ENCODE data around the gene TUBB2A. TPM values are rescaled to one million over a fixed set of nuclear protein-coding genes. Genes with fewer than 3 reads are reported as not detected.
"Not testable (repeated sequence)": the region's sequence is repeated elsewhere in the genome, so short reads cannot be mapped to it uniquely, and the experiment has no call there.

Gene TUBB2A
- total and polyA plus RNA-seq, 2 donors from 2014 or later, result 49.8 to 80.9 TPM

DNA sequence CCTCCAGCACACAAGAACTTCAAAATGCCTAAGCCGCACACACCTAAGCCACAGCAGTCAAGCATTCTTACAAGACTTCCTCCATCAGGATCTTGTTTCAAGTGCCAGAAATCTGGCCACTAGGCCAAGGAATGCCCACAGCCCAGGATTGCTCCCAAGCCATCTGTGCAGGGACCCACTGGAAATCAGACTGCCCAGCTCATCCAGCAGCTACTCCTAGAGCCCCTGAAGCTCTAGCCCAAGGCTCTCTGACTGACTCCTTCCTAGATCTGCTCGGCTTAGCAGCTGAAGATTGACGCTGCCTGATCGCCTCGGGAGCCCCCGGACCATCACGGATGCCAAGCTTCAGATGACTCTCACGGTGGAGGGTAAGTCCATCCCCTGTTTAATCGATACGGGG, 10.7 kb upstream of the TUBB2A start:
- H3K36me3 ChIP-seq (ENCODE audit: control insufficient read depth in 2 of 3, insufficient read depth in 3 of 3, low read length in 3 of 3); H3K27ac ChIP-seq (ENCODE audit: low read depth in 2 of 2, low read length in 2 of 2); FAIRE-seq; H3K9ac ChIP-seq (ENCODE audit: low read length in 3 of 3); H3K27me3 ChIP-seq (ENCODE audit: control insufficient read depth, insufficient read depth, low read length); H3K4me1 ChIP-seq (ENCODE audit: control insufficient read depth in 2 of 3, insufficient read depth in 2 of 3, low read depth in 1 of 3, low read length in 3 of 3); H3K9me3 ChIP-seq (ENCODE audit: control insufficient read depth in 2 of 3, insufficient read depth in 1 of 3, low read length in 3 of 3); DNase-seq; H3K4me3 ChIP-seq (ENCODE audit: low read length in 3 of 3): not testable (repeated sequence)
- intact Hi-C loops (cut with DNase I), result loop anchor here (10.0 kb wide), 1 partner anchor 77 kb away; no protein-coding TSS in a partner anchor

GRCh38 chr6:3166535-3167225, 9.3 kb upstream of the TUBB2A start:
- H3K9me3 ChIP-seq (ENCODE audit: control insufficient read depth in 2 of 3, insufficient read depth in 1 of 3, low read length in 3 of 3); H3K27me3 ChIP-seq (ENCODE audit: control insufficient read depth, insufficient read depth, low read length); H3K27ac ChIP-seq (ENCODE audit: low read depth in 2 of 2, low read length in 2 of 2); H3K4me3 ChIP-seq (ENCODE audit: low read length in 3 of 3); H3K9ac ChIP-seq (ENCODE audit: low read length in 3 of 3); H3K4me1 ChIP-seq (ENCODE audit: control insufficient read depth in 2 of 3, insufficient read depth in 2 of 3, low read depth in 1 of 3, low read length in 3 of 3); FAIRE-seq; H3K36me3 ChIP-seq (ENCODE audit: control insufficient read depth in 2 of 3, insufficient read depth in 3 of 3, low read length in 3 of 3); DNase-seq: not testable (repeated sequence)
- intact Hi-C loops (cut with DNase I), result loop anchor here (10.0 kb wide), 1 partner anchor 78 kb away; no protein-coding TSS in a partner anchor

DNA sequence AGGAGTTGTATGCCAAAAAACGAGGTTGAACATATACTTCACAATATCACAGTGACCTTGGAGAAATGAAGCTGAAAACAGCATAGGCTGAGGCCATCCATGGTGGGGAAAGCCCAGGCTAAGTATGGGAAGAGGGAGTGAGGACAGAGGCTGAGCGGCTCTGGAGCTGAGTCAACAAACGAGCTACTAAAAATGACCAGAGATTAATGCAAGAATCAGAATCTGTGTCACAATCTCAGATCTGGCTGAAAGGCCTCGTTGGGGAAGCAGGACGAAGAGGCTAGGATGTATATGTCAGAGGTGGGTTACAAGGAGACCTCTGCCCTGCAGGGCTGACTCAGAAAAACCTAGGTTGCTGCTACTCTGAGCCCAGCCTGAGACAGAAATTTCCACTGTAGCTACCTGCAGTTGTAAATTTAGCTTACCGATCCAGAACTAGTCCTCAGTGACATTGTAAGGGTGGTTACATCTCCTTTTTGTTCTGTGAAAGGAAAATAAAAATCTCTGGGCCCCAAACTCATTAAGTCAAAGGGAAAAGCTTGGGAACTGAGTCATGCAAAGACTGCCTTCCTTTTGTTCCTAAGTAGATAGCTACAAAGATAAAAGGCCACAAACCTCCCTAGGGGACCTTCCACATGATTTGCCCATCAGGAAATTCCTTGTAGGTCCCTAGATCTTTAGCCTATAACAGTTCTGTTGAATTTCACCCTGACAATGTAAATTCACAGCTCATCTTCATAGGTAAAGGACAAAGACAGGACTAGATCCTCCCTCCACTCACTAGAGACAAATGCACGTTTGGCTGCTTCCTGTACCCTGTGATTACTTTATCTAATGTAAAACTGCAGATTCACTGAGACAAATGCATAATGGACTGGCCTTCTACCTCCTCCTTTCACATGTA, 8.5 kb upstream of the TUBB2A start:
- TF ChIP-seq CTCF (IDR thresholded peaks at IDR 0.05; ENCODE audit: borderline replicate concordance, extremely low read depth, insufficient read depth), result no peak
- no peak for FAIRE-seq
- intact Hi-C loops (cut with DNase I), result loop anchor here (10.0 kb wide), 1 partner anchor 79 kb away; no protein-coding TSS in a partner anchor
- Histone ChIP-seq H3K4me1 (ENCODE audit: control insufficient read depth in 2 of 3, insufficient read depth in 2 of 3, low read depth in 1 of 3, low read length in 3 of 3) (peaks cover 0 to 5% (median 0%) of the 10 kb centered on the region in 3 donors), H3K27ac (ENCODE audit: low read depth in 2 of 2, low read length in 2 of 2) (no peak overlapping the region), H3K9ac (ENCODE audit: low read length in 3 of 3) (no peak overlapping the region), H3K36me3 (ENCODE audit: control insufficient read depth in 2 of 3, insufficient read depth in 3 of 3, low read length in 3 of 3) (no peaks in the 10 kb centered on the region), H3K4me3 (ENCODE audit: low read length in 3 of 3) (no peak overlapping the region), H3K27me3 (ENCODE audit: control insufficient read depth, insufficient read depth, low read length) (peaks cover 2% of the 10 kb centered on the region), H3K9me3 (ENCODE audit: control insufficient read depth in 2 of 3, insufficient read depth in 1 of 3, low read length in 3 of 3) (no peaks in the 10 kb centered on the region)
- no peak for DNase-seq

GRCh38 chr6:3164388-3164787, 7.0 kb upstream of the TUBB2A start:
- Histone ChIP-seq H3K9ac (ENCODE audit: low read length in 3 of 3) (no peak overlapping the region), H3K4me1 (ENCODE audit: control insufficient read depth in 2 of 3, insufficient read depth in 2 of 3, low read depth in 1 of 3, low read length in 3 of 3) (peaks cover 0 to 5% (median 0%) of the 10 kb centered on the region in 3 donors), H3K9me3 (ENCODE audit: control insufficient read depth in 2 of 3, insufficient read depth in 1 of 3, low read length in 3 of 3) (no peaks in the 10 kb centered on the region), H3K36me3 (ENCODE audit: control insufficient read depth in 2 of 3, insufficient read depth in 3 of 3, low read length in 3 of 3) (no peaks in the 10 kb centered on the region), H3K4me3 (ENCODE audit: low read length in 3 of 3) (no peak overlapping the region), H3K27ac (ENCODE audit: low read depth in 2 of 2, low read length in 2 of 2) (no peak overlapping the region), H3K27me3 (ENCODE audit: control insufficient read depth, insufficient read depth, low read length) (peaks cover 2% of the 10 kb centered on the region)
- intact Hi-C loops (cut with DNase I), result loop anchor here (10.0 kb wide), 1 partner anchor 80 kb away; no protein-coding TSS in a partner anchor
- DNase-seq, result no peak
- TF ChIP-seq CTCF (IDR thresholded peaks at IDR 0.05; ENCODE audit: borderline replicate concordance, extremely low read depth, insufficient read depth), result no peak
- FAIRE-seq, result no peak

Measured in kidney (tissue), 14 donors.